GM13977 (cell line): ENCODE measurements around the gene RPL9.
"Not testable (repeated sequence)": the region's sequence is repeated elsewhere in the genome, so short reads cannot be mapped to it uniquely, and the experiment has no call there.

Experiments
- DNase-seq: peaks from one replicate; pipeline ENCODE4 v3.0.0; 2012; ENCODE audit warnings: low spot score
- CTCF ChIP-seq: IDR thresholded peaks from 2 replicates; pipeline ENCODE4 v1.5.1; 2012; ENCODE audit warnings: mild to moderate bottlenecking, control low read depth; ENCODE audit not compliant: insufficient read depth; ENCODE audit errors: extremely low read depth, missing control alignments
- in situ Hi-C: fragments of 300-500 bp; cut with MboI; formaldehyde crosslinking; loops from one replicate; pipeline ENCODE4 v1.12.0; 2022; ENCODE audit warnings: low sequenced_read_pairs, low pct_unique_long_range_greater_than_20kb, mixed read lengths, inconsistent platforms; ENCODE audit not compliant: unreplicated experiment

RPL9 gene

GRCh38 chr4:39426728-39427127 is 32.0 kb downstream of the RPL9 start:
- no peak for DNase-seq
- in situ Hi-C loops = loop anchor here (25.0 kb wide), 1 partner anchor 539 kb away; no protein-coding TSS in a partner anchor
- TF ChIP-seq CTCF = no peak

GRCh38 chr4:39425297-39425696 is 33.4 kb downstream of the RPL9 start:
- DNase-seq = not testable (repeated sequence)
- in situ Hi-C loops = loop anchor here (25.0 kb wide), 1 partner anchor 538 kb away; no protein-coding TSS in a partner anchor

- no peak for DNase-seq
- in situ Hi-C loops = no loop called here
These were observed 36.5 kb downstream of the RPL9 start for GRCh38 chr4:39422247-39422646.

GRCh38 chr4:39415678-39416283 is 42.9 kb downstream of the RPL9 start:
- in situ Hi-C loops = no loop called here
- TF ChIP-seq CTCF = no peak
- no peak for DNase-seq

More at GRCh38 chr4:39422247-39422646, 36.5 kb downstream of the RPL9 start:
- TF ChIP-seq CTCF = no peak

- in situ Hi-C loops, DNase-seq: not testable (repeated sequence)
These were observed 47.2 kb downstream of the RPL9 start for GRCh38 chr4:39411561-39411960.

- TF ChIP-seq CTCF = peak; percentile 13
- DNase-seq = no peak
- in situ Hi-C loops = no loop called here
These were observed 48.3 kb downstream of the RPL9 start for GRCh38 chr4:39410415-39410814.

- in situ Hi-C loops = no loop called here
- DNase-seq = no peak
- no peak for TF ChIP-seq CTCF
These were observed 51.2 kb downstream of the RPL9 start for GRCh38 chr4:39407584-39407885.
